NOMO-1 treated with dmso at 0.1 percent for 144 hours (cell line): ENCODE data around the gene MEGF10.

Source experiments
- DNase-seq: peaks from one replicate; lab custom pipeline; 2025; ENCODE audit not compliant: unreplicated experiment; lab: John Stamatoyannopoulos, UW

MEGF10 gene

GRCh38 chr5:127324756-127325155, 34.2 kb downstream of the MEGF10 start:
- DNase-seq: no peak

- DNase-seq: no peak
These were observed 35.8 kb downstream of the MEGF10 start for GRCh38 chr5:127326431-127326830.

GRCh38 chr5:127326976-127327755, 36.6 kb downstream of the MEGF10 start:
- DNase-seq: no peak

GRCh38 chr5:127330116-127330515, 39.5 kb downstream of the MEGF10 start:
- DNase-seq: no peak

GRCh38 chr5:127331890-127332649, 41.5 kb downstream of the MEGF10 start:
- DNase-seq: no peak

GRCh38 chr5:127333483-127333882, 42.9 kb downstream of the MEGF10 start:
- DNase-seq: no peak

- no peak for DNase-seq
These were observed 44.8 kb downstream of the MEGF10 start for GRCh38 chr5:127335381-127335780.

GRCh38 chr5:127337876-127338275, 47.3 kb downstream of the MEGF10 start:
- DNase-seq: no peak

- no peak for DNase-seq
These were observed 47.9 kb downstream of the MEGF10 start for GRCh38 chr5:127338501-127338900.

GRCh38 chr5:127340606-127341005, 50.0 kb downstream of the MEGF10 start:
- DNase-seq: no peak

GRCh38 chr5:127342364-127342763, 51.8 kb downstream of the MEGF10 start:
- no peak for DNase-seq

GRCh38 chr5:127343313-127343712, 52.7 kb downstream of the MEGF10 start:
- DNase-seq: no peak

GRCh38 chr5:127343866-127344265, 53.3 kb downstream of the MEGF10 start:
- DNase-seq: no peak

GRCh38 chr5:127344931-127345330, 54.3 kb downstream of the MEGF10 start:
- DNase-seq: no peak

GRCh38 chr5:127351418-127351817, 60.8 kb downstream of the MEGF10 start:
- DNase-seq: no peak

GRCh38 chr5:127352068-127352467, 61.5 kb downstream of the MEGF10 start:
- DNase-seq: no peak

GRCh38 chr5:127353327-127353726, 62.7 kb downstream of the MEGF10 start:
- DNase-seq: no peak

- no peak for DNase-seq
These were observed 63.2 kb downstream of the MEGF10 start for GRCh38 chr5:127353796-127354195.

GRCh38 chr5:127355337-127355736, 64.7 kb downstream of the MEGF10 start:
- no peak for DNase-seq

GRCh38 chr5:127358284-127358683, 67.7 kb downstream of the MEGF10 start:
- DNase-seq: no peak

- no peak for DNase-seq
These were observed 68.1 kb downstream of the MEGF10 start for GRCh38 chr5:127358740-127359139.

- no peak for DNase-seq
These were observed 68.9 kb downstream of the MEGF10 start for GRCh38 chr5:127359502-127359901.
